A549 treated with dexamethasone at 1 μM for 4 hours (cell line): Measurements from ENCODE around the gene LRRC39. TPM values are rescaled to one million over a fixed set of nuclear protein-coding genes. Genes with fewer than 3 reads are reported as not detected.

Experiments used
- total RNA-seq: library from RNA; stranded (reverse); fragments of 200-300 nt; extraction: Qiagen RNA extraction; gene quantifications from 5 replicates; pipeline ENCODE4 v1.2.3, GENCODE V29; 2022

The LRRC39 gene
- total RNA-seq: 0.08 to 0.16 TPM (median 0.11 TPM) in 5 replicates

GRCh38 chr1:100178091-100178490, at the start of gene LRRC39:
Gene LRRC39 (minus strand): TSS chr1:100178256. CDS start chr1:100168516, 9,740 bp downstream.

DNA sequence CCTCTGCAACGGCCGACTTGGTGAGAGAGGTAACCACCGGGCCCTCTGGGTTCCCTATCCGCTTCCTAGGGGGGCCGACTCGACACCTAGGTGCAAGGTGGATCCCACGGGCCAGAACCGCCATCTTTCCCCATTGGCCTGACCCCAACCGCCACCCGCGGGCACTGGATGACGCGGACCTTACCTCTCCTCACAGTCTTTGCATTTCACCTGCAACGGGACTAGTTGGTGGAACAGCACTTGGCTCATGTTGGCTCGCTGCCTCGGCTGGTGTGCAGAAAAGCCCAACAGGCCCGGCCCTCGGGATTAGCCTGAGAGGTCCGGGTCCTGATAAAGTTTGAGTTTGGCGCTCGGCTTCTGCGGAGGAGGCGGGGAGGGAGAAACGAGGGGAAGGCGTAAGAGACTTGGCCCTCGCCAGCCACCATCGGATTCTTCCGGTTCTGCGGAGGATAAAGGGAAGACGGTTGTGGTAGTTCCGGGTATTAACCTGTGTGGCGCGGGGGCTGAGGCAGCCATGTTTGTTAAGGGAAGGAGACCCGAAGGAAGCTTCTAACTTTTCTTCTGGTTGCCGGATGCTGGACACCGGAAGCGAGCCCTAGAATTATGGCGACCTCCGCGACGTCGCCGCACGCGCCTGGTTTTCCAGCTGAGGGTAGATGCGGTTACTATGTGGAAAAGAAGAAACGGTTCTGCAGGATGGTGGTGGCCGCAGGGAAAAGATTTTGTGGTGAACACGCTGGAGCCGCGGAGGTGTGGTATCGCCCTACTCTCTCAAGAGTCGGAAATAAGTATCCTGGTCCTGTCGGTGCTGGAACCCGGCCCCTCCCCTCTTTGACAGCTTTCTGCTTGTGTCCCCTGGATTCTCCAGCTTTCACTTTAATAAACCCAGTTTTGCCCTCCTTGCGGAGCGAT, 45.2 kb downstream of the LRRC39 start, which contains the start of the genes SASS6 and TRMT13:
SASS6 (minus strand) TSS at position 365 of the 912 bp plus-strand sequence; CDS start at position 249, 116 bp downstream.
TRMT13 (plus strand) TSS at position 598 of the 912 bp plus-strand sequence; CDS start at position 604, 6 bp downstream.

Other genes starting within 250 kb of the LRRC39 start
- 8.7 to 14.0 TPM (median 10.5 TPM) in 5 replicates for gene SLC35A3, start 208.3 kb downstream of the LRRC39 start, total RNA-seq
- 3.3 to 5.2 TPM (median 4.3 TPM) in 5 replicates for gene SASS6, start 45.3 kb downstream of the LRRC39 start, total RNA-seq
- gene TRMT13, start 45.1 kb downstream of the LRRC39 start, total RNA-seq: 5.1 to 7.5 TPM (median 6.9 TPM) in 5 replicates
- 2.7 to 4.7 TPM (median 3.9 TPM) in 5 replicates for gene DBT, start 71.6 kb upstream of the LRRC39 start, total RNA-seq
- 21.6 to 24.4 TPM (median 23.2 TPM) in 5 replicates for gene RTCA, start 88.0 kb upstream of the LRRC39 start, total RNA-seq
- gene CDC14A, start 174.2 kb upstream of the LRRC39 start, total RNA-seq: 2.1 to 3.7 TPM (median 2.8 TPM) in 5 replicates